ENCODE results near the gene HTT.

DNA sequence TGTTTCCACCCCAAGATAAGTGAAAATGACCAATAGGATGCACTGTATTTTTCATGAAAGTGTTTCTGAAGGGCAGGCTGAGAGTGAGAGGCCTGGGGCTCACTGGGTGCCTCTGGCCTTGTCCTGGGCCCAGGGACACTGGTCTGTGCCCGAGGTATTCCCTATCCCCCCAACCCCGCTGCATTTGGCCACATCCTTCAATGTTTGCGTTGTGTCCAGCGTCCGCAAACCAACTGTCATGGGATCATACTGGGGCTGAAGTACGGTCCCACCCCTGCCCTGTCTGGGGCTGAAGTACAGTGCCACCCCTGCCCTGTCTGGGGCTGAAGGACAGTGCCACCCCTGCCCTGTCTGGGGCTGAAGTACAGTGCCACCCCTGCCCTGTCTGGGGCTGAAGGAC lies 152.5 kb downstream of the HTT start:
- TF ChIP-seq, protein P1, sequence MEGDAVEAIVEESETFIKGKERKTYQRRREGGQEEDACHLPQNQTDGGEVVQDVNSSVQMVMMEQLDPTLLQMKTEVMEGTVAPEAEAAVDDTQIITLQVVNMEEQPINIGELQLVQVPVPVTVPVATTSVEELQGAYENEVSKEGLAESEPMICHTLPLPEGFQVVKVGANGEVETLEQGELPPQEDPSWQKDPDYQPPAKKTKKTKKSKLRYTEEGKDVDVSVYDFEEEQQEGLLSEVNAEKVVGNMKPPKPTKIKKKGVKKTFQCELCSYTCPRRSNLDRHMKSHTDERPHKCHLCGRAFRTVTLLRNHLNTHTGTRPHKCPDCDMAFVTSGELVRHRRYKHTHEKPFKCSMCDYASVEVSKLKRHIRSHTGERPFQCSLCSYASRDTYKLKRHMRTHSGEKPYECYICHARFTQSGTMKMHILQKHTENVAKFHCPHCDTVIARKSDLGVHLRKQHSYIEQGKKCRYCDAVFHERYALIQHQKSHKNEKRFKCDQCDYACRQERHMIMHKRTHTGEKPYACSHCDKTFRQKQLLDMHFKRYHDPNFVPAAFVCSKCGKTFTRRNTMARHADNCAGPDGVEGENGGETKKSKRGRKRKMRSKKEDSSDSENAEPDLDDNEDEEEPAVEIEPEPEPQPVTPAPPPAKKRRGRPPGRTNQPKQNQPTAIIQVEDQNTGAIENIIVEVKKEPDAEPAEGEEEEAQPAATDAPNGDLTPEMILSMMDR (IDR thresholded peaks at IDR 0.05) = no peak
- TF ChIP-seq EP300 (IDR thresholded peaks at IDR 0.05) = no peak
- no peak for TF ChIP-seq POLR2A (IDR thresholded peaks at IDR 0.05)
